ENCODE data around the gene RPS28. TPM values are rescaled to one million over a fixed set of nuclear protein-coding genes. Genes with fewer than 3 reads are reported as not detected.

The RPS28 gene
- total RNA-seq, 1 experiment from 2014 or later, result 2,594 TPM

DNA sequence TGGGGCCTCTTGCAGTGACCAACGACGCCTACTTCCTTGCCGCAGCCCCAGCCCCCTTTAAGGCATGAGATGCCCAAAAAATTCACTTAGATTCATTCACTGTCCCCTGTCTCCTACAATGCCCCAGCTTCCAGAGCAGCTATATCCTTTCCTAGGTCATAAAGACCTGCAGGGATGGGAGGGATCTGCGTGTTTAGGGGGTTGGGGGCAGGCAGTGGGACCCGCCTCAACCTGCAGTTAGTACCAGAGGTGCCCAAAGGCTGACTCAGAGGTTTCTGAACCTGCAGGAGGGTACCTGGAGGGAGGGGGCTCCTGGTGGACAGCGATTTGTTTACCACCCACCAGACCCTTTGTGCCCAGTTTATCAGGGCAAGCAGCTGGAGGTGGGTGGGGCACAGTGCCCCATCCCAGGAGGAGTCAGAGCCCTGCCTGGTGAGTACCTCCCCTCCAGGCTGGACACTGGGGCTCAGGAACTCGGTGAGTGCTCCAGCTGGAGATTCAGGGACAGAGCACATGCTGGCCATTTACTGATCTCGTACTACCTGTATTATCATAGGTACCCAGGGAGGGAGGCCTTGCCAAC, 10.1 kb downstream of the RPS28 start:
- no peak overlapping the region for H3K9ac ChIP-seq (ENCODE audit: low read length)
- ATAC-seq, result no peak
- CTCF ChIA-PET, result no interaction called here
- peaks cover 22% of the 10 kb centered on the region for H3K27me3 ChIP-seq (ENCODE audit: low read length)
- no peak for DNase-seq
- H2AFZ ChIP-seq (ENCODE audit: low read length), result no peak overlapping the region
- no peaks in the 10 kb centered on the region for H3K79me2 ChIP-seq (ENCODE audit: low read length)
- no peaks in the 10 kb centered on the region for H3K9me3 ChIP-seq (ENCODE audit: low read length)
- H4K20me1 ChIP-seq (ENCODE audit: low read length), result no peaks in the 10 kb centered on the region
- no TSS peak for BruUV-seq (replicated peaks)
- H3K27ac ChIP-seq (ENCODE audit: low read length), result no peak overlapping the region
- H3F3A ChIP-seq (ENCODE audit: low read length, unreplicated experiment), result no peaks in the 10 kb centered on the region
- POLR2A ChIA-PET (ENCODE audit: unreplicated experiment), result no interaction called here
- H3K4me2 ChIP-seq (ENCODE audit: low read length), result no peak overlapping the region
- H3K9me2 ChIP-seq (replicated peaks; ENCODE audit: low read length), result no peaks in the 10 kb centered on the region
- H3K4me3 ChIP-seq (ENCODE audit: low read length), result no peak overlapping the region
- TF ChIP-seq EZH2 (IDR thresholded peaks at IDR 0.05; ENCODE audit: low read length, unreplicated experiment) (no peak), EZH2phosphoT487 (IDR thresholded peaks at IDR 0.05; ENCODE audit: borderline replicate concordance, low read length) (no peak)
- TF ChIP-seq, protein P1, sequence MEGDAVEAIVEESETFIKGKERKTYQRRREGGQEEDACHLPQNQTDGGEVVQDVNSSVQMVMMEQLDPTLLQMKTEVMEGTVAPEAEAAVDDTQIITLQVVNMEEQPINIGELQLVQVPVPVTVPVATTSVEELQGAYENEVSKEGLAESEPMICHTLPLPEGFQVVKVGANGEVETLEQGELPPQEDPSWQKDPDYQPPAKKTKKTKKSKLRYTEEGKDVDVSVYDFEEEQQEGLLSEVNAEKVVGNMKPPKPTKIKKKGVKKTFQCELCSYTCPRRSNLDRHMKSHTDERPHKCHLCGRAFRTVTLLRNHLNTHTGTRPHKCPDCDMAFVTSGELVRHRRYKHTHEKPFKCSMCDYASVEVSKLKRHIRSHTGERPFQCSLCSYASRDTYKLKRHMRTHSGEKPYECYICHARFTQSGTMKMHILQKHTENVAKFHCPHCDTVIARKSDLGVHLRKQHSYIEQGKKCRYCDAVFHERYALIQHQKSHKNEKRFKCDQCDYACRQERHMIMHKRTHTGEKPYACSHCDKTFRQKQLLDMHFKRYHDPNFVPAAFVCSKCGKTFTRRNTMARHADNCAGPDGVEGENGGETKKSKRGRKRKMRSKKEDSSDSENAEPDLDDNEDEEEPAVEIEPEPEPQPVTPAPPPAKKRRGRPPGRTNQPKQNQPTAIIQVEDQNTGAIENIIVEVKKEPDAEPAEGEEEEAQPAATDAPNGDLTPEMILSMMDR (conservative IDR thresholded peaks at IDR 0.05; ENCODE audit: low read depth, low read length), result no peak
- intact Hi-C loops (cut with micrococcal nuclease), result no loop called here
- no peaks in the 10 kb centered on the region for H3K36me3 ChIP-seq (ENCODE audit: low read depth, low read length)
- H3K4me1 ChIP-seq (ENCODE audit: insufficient read depth, low read length), result peaks cover 11% of the 10 kb centered on the region; the same call in 1 of the 2 replicates

DNA sequence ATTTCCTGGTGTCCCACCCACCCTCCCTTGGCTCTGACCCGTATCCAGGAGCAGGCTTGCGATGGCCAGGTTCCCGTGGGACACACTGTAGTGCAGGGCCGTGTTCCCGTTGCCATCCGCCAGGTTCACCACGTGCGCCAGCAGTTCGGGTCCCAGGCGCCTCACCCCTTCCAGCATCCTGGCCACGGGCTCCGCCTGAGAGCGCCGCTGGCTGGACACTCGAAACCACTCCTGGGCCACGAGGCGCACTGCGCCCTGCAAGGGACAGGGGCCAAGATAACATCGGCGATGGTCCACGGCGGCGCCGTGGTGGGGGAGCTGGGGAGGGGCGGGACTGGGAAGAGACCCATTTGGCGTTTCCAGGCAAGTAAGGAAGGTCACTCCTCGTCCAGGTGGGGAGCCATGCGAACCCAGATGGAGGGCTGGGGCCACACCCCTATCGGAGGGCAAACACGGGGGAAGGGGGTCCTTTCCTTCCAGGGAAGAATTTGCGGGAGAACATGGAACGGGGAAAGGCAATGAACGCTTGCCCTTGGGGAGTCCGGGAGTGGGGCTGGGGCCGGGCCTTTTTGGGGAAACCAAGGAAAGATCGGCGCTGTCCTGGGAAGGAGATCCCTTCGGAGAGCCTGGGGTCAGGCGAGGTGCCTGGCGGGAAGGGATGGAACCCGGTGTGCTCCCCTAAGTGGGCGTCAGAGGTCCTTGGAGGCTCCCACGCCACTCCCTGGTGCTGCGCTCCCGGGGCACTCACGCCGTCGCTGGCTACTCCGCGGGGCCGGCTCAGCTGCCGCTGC, 11.9 kb downstream of the RPS28 start:
- ChIA-PET CTCF (no interaction called here), POLR2A (ENCODE audit: unreplicated experiment) (no interaction called here)
- peaks cover 22% of the 10 kb centered on the region for H3K27me3 ChIP-seq (ENCODE audit: low read length)
- H3K36me3 ChIP-seq (ENCODE audit: low read depth, low read length), result no peaks in the 10 kb centered on the region
- H3K9me3 ChIP-seq (ENCODE audit: low read length), result no peaks in the 10 kb centered on the region
- peak overlapping the region; percentile 92 for H3K4me2 ChIP-seq (ENCODE audit: low read length)
- H3K27ac ChIP-seq (ENCODE audit: low read length), result no peak overlapping the region
- intact Hi-C loops (cut with micrococcal nuclease), result no loop called here
- H3F3A ChIP-seq (ENCODE audit: low read length, unreplicated experiment), result no peaks in the 10 kb centered on the region
- H3K4me1 ChIP-seq (ENCODE audit: insufficient read depth, low read length), result peaks cover 11% of the 10 kb centered on the region; the same call in 1 of the 2 replicates
- ATAC-seq (no peak), DNase-seq (no peak)
- H3K4me3 ChIP-seq (ENCODE audit: low read length), result peak overlapping the region; percentile 66; the same call in 1 of the 2 replicates
- H3K79me2 ChIP-seq (ENCODE audit: low read length), result no peaks in the 10 kb centered on the region
- H3K9me2 ChIP-seq (replicated peaks; ENCODE audit: low read length), result no peaks in the 10 kb centered on the region
- TF ChIP-seq, protein P1 (conservative IDR thresholded peaks at IDR 0.05; ENCODE audit: low read depth, low read length), result no peak
- TF ChIP-seq EZH2phosphoT487 (IDR thresholded peaks at IDR 0.05; ENCODE audit: borderline replicate concordance, low read length), result no peak
- no peak for TF ChIP-seq EZH2 (IDR thresholded peaks at IDR 0.05; ENCODE audit: low read length, unreplicated experiment)
- H2AFZ ChIP-seq (ENCODE audit: low read length), result no peak overlapping the region
- no TSS peak for BruUV-seq (replicated peaks)
- no peak overlapping the region for H3K9ac ChIP-seq (ENCODE audit: low read length)
- no peaks in the 10 kb centered on the region for H4K20me1 ChIP-seq (ENCODE audit: low read length)

All from PC-3 (cell line).